ENCODE results near the gene SEZ6. TPM values are rescaled to one million over a fixed set of nuclear protein-coding genes. Genes with fewer than 3 reads are reported as not detected.

Gene SEZ6
- total RNA-seq, 1 donor from 2014 or later = 10.1 TPM

GRCh38 chr17:28907709-28908475 lies 97.9 kb downstream of the SEZ6 start:
- peaks cover 2% of the 10 kb centered on the region for H3K4me1 Mint-ChIP-seq (ENCODE audit: low read depth)
- no peak overlapping the region for H3K4me3 Mint-ChIP-seq (ENCODE audit: low read depth)
- H3K27ac Mint-ChIP-seq = no peak overlapping the region
- no peaks in the 10 kb centered on the region for H3K9me3 Mint-ChIP-seq (ENCODE audit: low read depth)
- peaks cover 20% of the 10 kb centered on the region for H3K36me3 Mint-ChIP-seq (ENCODE audit: insufficient read depth)
- DNase-seq (ENCODE audit: low spot score, unreplicated experiment) = no peak
- TF ChIP-seq CTCF (IDR thresholded peaks at IDR 0.05; ENCODE audit: unreplicated experiment) = no peak
- H3K27me3 Mint-ChIP-seq = no peaks in the 10 kb centered on the region

- H3K27me3 Mint-ChIP-seq = no peaks in the 10 kb centered on the region
- no peak for DNase-seq (ENCODE audit: low spot score, unreplicated experiment)
- H3K36me3 Mint-ChIP-seq (ENCODE audit: insufficient read depth) = peaks cover 17% of the 10 kb centered on the region
- no peaks in the 10 kb centered on the region for H3K9me3 Mint-ChIP-seq (ENCODE audit: low read depth)
- H3K4me1 Mint-ChIP-seq (ENCODE audit: low read depth) = peaks cover 5% of the 10 kb centered on the region
- no peak overlapping the region for H3K4me3 Mint-ChIP-seq (ENCODE audit: low read depth)
- peak overlapping the region; percentile 52 for H3K27ac Mint-ChIP-seq
- no peak for TF ChIP-seq CTCF (IDR thresholded peaks at IDR 0.05; ENCODE audit: unreplicated experiment)
Observed at GRCh38 chr17:28906706-28907438, 99.0 kb downstream of the SEZ6 start.

GRCh38 chr17:28906276-28906675 lies 99.6 kb downstream of the SEZ6 start:
- H3K36me3 Mint-ChIP-seq (ENCODE audit: insufficient read depth) = peaks cover 15% of the 10 kb centered on the region

More at GRCh38 chr17:28906276-28906675, 99.6 kb downstream of the SEZ6 start:
- Mint-ChIP-seq H3K27ac (no peak overlapping the region), H3K4me3 (ENCODE audit: low read depth) (no peak overlapping the region), H3K27me3 (no peaks in the 10 kb centered on the region), H3K4me1 (ENCODE audit: low read depth) (peaks cover 7% of the 10 kb centered on the region), H3K9me3 (ENCODE audit: low read depth) (no peaks in the 10 kb centered on the region)
- DNase-seq (ENCODE audit: low spot score, unreplicated experiment) = no peak
- no peak for TF ChIP-seq CTCF (IDR thresholded peaks at IDR 0.05; ENCODE audit: unreplicated experiment)

Other genes with a start within 250 kb of the SEZ6 start
- gene FAM222B, start 163.2 kb downstream of the SEZ6 start, total RNA-seq = 48.9 and 58.7 TPM in 2 replicates
- gene ERAL1, start 151.0 kb downstream of the SEZ6 start, total RNA-seq = 49.2 and 49.7 TPM in 2 replicates
- gene FLOT2, start 108.3 kb downstream of the SEZ6 start, total RNA-seq = 125 and 131 TPM in 2 replicates
- gene DHRS13, start 103.0 kb downstream of the SEZ6 start, total RNA-seq = 22.4 and 25.9 TPM in 2 replicates
- gene PHF12, start 54.5 kb downstream of the SEZ6 start, total RNA-seq = 70.4 and 71.8 TPM in 2 replicates
- gene PIPOX, start 37.1 kb upstream of the SEZ6 start, total RNA-seq = 4.3 and 5.3 TPM in 2 replicates
- gene MYO18A, start 174.4 kb upstream of the SEZ6 start, total RNA-seq = 75.7 and 77.1 TPM in 2 replicates
- gene CRYBA1, start 240.8 kb upstream of the SEZ6 start, total RNA-seq = not detected in 2 replicates

All from progenitor cell of endocrine pancreas (in vitro differentiated cells).